ENCODE results near the gene RHOJ. TPM values are rescaled to one million over a fixed set of nuclear protein-coding genes. Genes with fewer than 3 reads are reported as not detected.

The RHOJ gene
- polyA plus RNA-seq, 1 donor from 2014 or later, result 0.10 TPM

DNA sequence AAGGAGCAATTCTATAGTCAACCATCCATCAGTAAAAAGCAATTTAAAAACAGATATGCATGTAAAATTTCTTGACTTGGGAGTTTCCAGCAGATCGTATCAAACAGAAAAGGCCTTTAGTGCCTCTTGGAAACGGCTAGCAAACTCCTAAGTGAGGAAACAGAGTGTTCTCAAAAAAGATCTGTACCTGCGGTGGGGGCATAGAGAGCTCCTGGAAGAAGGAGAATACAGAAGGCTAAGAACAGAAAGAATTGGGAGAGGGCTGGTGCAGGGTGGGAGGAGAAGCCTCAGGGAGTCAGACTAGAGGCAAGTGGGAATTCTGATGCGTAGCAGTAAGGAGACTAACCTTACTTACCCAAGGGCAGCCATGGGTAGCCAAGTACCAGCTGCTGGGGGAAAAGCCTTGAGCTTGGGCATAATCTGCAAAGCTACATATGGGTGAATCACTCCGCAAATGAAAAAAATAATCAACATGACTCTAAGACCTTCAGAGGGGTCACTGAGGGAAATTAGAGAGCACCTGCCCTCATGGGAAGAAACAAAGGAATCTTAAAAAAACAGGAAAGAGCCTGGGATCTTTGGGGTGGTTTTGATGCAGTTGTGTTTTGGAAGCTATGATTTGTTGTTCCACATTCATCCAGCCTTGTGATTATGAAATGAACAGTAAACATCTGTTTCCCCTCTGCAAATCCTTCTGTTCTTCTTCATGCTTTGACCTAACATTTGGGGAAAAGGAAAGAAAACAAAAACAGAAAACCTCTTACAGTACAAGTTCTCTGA is 10.4 kb downstream of the RHOJ start:
- H3K9me3 ChIP-seq (ENCODE audit: low read length), result no peaks in the 10 kb centered on the region
- no peak overlapping the region for H3K27ac ChIP-seq (ENCODE audit: low read length)
- H2AFZ ChIP-seq (ENCODE audit: low read depth, low read length), result no peak overlapping the region
- H3K4me3 ChIP-seq (ENCODE audit: low read length), result no peak overlapping the region
- H3K9ac ChIP-seq (ENCODE audit: low read length), result no peak overlapping the region
- no peaks in the 10 kb centered on the region for H3K27me3 ChIP-seq (ENCODE audit: insufficient read depth, low read depth, low read length)
- no peaks in the 10 kb centered on the region for H3K79me2 ChIP-seq (replicated peaks; ENCODE audit: insufficient read depth, low read length)
- H3K36me3 ChIP-seq (ENCODE audit: insufficient read depth, low read length), result no peaks in the 10 kb centered on the region
- H3K4me2 ChIP-seq (ENCODE audit: low read length), result no peak overlapping the region
- H4K20me1 ChIP-seq (ENCODE audit: insufficient read depth), result no peaks in the 10 kb centered on the region
- H3F3A ChIP-seq (ENCODE audit: insufficient read depth, low read length, poor library complexity, severe bottlenecking), result no peaks in the 10 kb centered on the region
- TF ChIP-seq RAD21 (conservative IDR thresholded peaks at IDR 0.05), result no peak
- no peak for TF ChIP-seq EP300 (conservative IDR thresholded peaks at IDR 0.05; ENCODE audit: poor library complexity, severe bottlenecking)
- TF ChIP-seq MXI1 (conservative IDR thresholded peaks at IDR 0.05; ENCODE audit: poor library complexity, severe bottlenecking), result no peak
- TF ChIP-seq POLR2AphosphoS5 (IDR thresholded peaks at IDR 0.05), result no peak
- no peak for TF ChIP-seq SMC3 (conservative IDR thresholded peaks at IDR 0.05; ENCODE audit: poor library complexity)
- no peak for TF ChIP-seq TAF1 (IDR thresholded peaks at IDR 0.05; ENCODE audit: low read depth)
- no peak for TF ChIP-seq CTCF (IDR thresholded peaks at IDR 0.05; ENCODE audit: poor library complexity, severe bottlenecking)
- no peak for TF ChIP-seq EZH2 (IDR thresholded peaks at IDR 0.05; ENCODE audit: borderline replicate concordance, insufficient read depth, low read length, poor library complexity, severe bottlenecking)
- no peak for TF ChIP-seq REST (IDR thresholded peaks at IDR 0.05; ENCODE audit: borderline replicate concordance)
- no peaks in the 10 kb centered on the region for H3K9me2 ChIP-seq (ENCODE audit: insufficient read depth, low read length)

DNA sequence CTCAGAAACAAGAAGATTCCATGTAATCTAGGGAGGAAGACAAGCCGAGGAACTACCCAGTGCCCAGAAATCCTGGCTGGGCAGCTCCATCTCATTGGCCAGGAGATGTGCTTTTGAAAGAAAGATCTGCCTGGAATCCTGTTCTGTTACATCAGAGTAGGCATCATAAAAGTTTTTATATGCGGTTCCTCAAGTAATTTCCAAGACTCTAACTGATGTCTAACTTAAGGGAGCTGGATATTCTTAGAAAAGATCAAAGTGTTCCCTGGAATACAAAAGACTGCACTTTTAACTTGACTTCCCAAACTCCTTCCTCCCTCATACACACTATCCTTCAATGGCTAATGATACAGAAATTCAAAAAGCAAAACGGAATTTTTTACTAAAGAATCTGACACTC is 16.3 kb downstream of the RHOJ start:
- no peak overlapping the region for H3K9ac ChIP-seq (ENCODE audit: low read length)
- H3K79me2 ChIP-seq (replicated peaks; ENCODE audit: insufficient read depth, low read length), result no peaks in the 10 kb centered on the region

More for the DNA sequence above, 16.3 kb downstream of the RHOJ start:
- no peaks in the 10 kb centered on the region for H3K9me3 ChIP-seq (ENCODE audit: low read length)
- no peaks in the 10 kb centered on the region for H3K36me3 ChIP-seq (ENCODE audit: insufficient read depth, low read length)
- no peaks in the 10 kb centered on the region for H3F3A ChIP-seq (ENCODE audit: insufficient read depth, low read length, poor library complexity, severe bottlenecking)
- H3K27ac ChIP-seq (ENCODE audit: low read length), result no peak overlapping the region
- no peak overlapping the region for H3K4me2 ChIP-seq (ENCODE audit: low read length)
- H3K9me2 ChIP-seq (ENCODE audit: insufficient read depth, low read length), result no peaks in the 10 kb centered on the region
- no peak overlapping the region for H2AFZ ChIP-seq (ENCODE audit: low read depth, low read length)
- H4K20me1 ChIP-seq (ENCODE audit: insufficient read depth), result no peaks in the 10 kb centered on the region
- TF ChIP-seq REST (IDR thresholded peaks at IDR 0.05; ENCODE audit: borderline replicate concordance), result no peak
- no peak for TF ChIP-seq RAD21 (conservative IDR thresholded peaks at IDR 0.05)
- no peak for TF ChIP-seq SMC3 (conservative IDR thresholded peaks at IDR 0.05; ENCODE audit: poor library complexity)
- TF ChIP-seq TAF1 (IDR thresholded peaks at IDR 0.05; ENCODE audit: low read depth), result no peak
- no peak for TF ChIP-seq CTCF (IDR thresholded peaks at IDR 0.05; ENCODE audit: poor library complexity, severe bottlenecking)
- TF ChIP-seq POLR2AphosphoS5 (IDR thresholded peaks at IDR 0.05), result no peak
- TF ChIP-seq MXI1 (conservative IDR thresholded peaks at IDR 0.05; ENCODE audit: poor library complexity, severe bottlenecking), result no peak
- no peak for TF ChIP-seq EZH2 (IDR thresholded peaks at IDR 0.05; ENCODE audit: borderline replicate concordance, insufficient read depth, low read length, poor library complexity, severe bottlenecking)
- H3K27me3 ChIP-seq (ENCODE audit: insufficient read depth, low read depth, low read length), result no peaks in the 10 kb centered on the region
- H3K4me3 ChIP-seq (ENCODE audit: low read length), result no peak overlapping the region
